Psoas muscle (tissue), 7 donors: ENCODE results near the gene AURKA. TPM values are rescaled to one million over a fixed set of nuclear protein-coding genes. Genes with fewer than 3 reads are reported as not detected.

Experiments used
- polyA plus RNA-seq, 3 donors: library from polyadenylated mRNA; stranded (reverse); fragments of 200-250 nt; gene quantifications; one replicate each; pipeline ENCODE4 v1.2.3, GENCODE V29; 2013
- total RNA-seq, 4 donors: library from RNA; stranded (reverse); fragmentation: NEBNext Ultra II Directional in 2 of 4; extraction: Animal tissue kit (Norgen Biotek cat#: 25700) in 2 of 4; gene quantifications; one replicate each; pipeline versions ENCODE4 v1.2.1 to v1.2.4, GENCODE V29; 2021 to 2023
- donor health status: healthy with polysubstance abuse.
- donor health status: DM: no; HTN: no; CAD: no; lungs with moderate emphysema.
- donor health status: Bipolar disorder and iron deficiency.
- donor health status: healthy.
- donor health status: DM: no; HTN: no; CAD: no.
- donor health status: DM: no; HTN: no; CAD: no.
- donor health status: DM: yes; HTN: yes; CAD: no.

The AURKA gene
- total and polyA plus RNA-seq, 7 donors: 2.9 to 20.3 (median 7.5) TPM

Other genes with a start within 250 kb of the AURKA start
- not detected for gene MC3R, start 143.5 kb downstream of the AURKA start, total RNA-seq
- gene MC3R, start 143.5 kb downstream of the AURKA start, polyA plus RNA-seq: not detected
- 10 to 100 TPM; 35.6 to 64.6 (median 53.2) TPM for gene FAM210B, start 33.2 kb downstream of the AURKA start, total RNA-seq
- gene FAM210B, start 33.2 kb downstream of the AURKA start, polyA plus RNA-seq: 10 to 100 TPM; 21.0 to 68.5 (median 37.8) TPM
- gene CSTF1, start 430 bp upstream of the AURKA start, total RNA-seq: 10 to 100 TPM; 15.5 to 20.3 (median 16.7) TPM
- 10 to 100 TPM in 2 of 3 donors, 1 to 10 TPM in 1; 10.0 to 19.9 (median 12.1) TPM for gene CSTF1, start 430 bp upstream of the AURKA start, polyA plus RNA-seq
- gene CASS4, start 20.0 kb upstream of the AURKA start, total RNA-seq: under 1 TPM; 0.29 to 0.73 (median 0.35) TPM
- under 1 TPM; 0.08 to 0.39 (median 0.14) TPM for gene CASS4, start 20.0 kb upstream of the AURKA start, polyA plus RNA-seq
- gene RTF2, start 76.4 kb upstream of the AURKA start, total RNA-seq: 10 to 100 TPM; 89.0 to 93.0 (median 90.5) TPM
- gene RTF2, start 76.4 kb upstream of the AURKA start, polyA plus RNA-seq: 100 to 1,000 TPM in 1 of 3 donors, 10 to 100 TPM in 2; 95.6 to 128 (median 99.9) TPM
- under 1 TPM in 1 of 4 donors, not detected in 3; 0.23 TPM for gene FAM209A, start 132.5 kb upstream of the AURKA start, total RNA-seq
- under 1 TPM in 2 of 3 donors, not detected in 1; 0.08 to 0.38 TPM for gene FAM209A, start 132.5 kb upstream of the AURKA start, polyA plus RNA-seq
- 1 to 10 TPM in 1 of 4 donors, under 1 TPM in 2, not detected in 1; 0.58 to 1.3 (median 0.66) TPM for gene FAM209B, start 141.0 kb upstream of the AURKA start, total RNA-seq
- under 1 TPM; 0.14 to 0.79 (median 0.41) TPM for gene FAM209B, start 141.0 kb upstream of the AURKA start, polyA plus RNA-seq
- not detected for gene TFAP2C, start 237.1 kb upstream of the AURKA start, total RNA-seq
- under 1 TPM in 2 of 3 donors, not detected in 1; 0.03 to 0.04 TPM for gene TFAP2C, start 237.1 kb upstream of the AURKA start, polyA plus RNA-seq